ENCODE results near the gene ZFHX2. TPM values are rescaled to one million over a fixed set of nuclear protein-coding genes. Genes with fewer than 3 reads are reported as not detected.

The ZFHX2 gene
- total and polyA plus RNA-seq, 2 of the 13 experiments (the other 11 are each of a cell fraction or from before 2014, with no cell fraction given), result 0.17 to 0.44 TPM

DNA sequence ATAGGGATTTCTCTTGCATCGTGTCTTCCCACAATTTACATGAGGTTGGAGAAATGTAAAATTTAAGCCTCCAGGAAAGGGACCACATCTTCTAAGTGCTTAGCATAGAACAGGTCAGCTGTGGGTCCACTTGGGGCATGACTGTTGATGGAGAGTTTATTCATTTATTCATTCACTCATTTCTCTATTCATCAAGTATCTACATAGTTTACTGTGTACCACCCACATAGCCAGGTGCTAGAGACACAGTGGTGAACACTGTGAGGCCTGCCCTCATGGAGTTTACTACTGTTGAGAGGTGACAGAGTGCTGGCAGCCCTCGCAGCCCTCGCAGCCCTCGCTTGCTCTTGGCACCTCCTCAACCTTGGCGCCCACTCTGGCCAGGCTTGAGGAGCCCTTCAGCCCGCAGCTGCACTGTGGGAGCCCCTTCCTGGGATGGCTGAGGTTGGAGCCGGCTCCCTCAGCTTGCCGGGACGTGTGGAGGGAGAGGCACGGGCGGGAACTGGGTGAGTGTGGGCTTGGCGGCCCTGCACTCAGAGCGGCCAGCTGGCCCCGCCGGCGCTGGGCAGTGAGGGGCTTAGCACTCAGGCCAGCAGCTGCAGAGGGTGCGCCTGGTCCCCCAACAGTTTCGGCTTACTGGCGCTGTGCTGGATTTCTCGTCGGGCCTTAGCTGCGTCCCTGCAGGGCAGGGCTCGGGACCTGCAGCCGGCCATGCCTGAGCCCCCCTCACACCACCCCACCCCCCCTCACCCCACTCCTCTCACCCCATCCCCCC, 28.8 kb upstream of the ZFHX2 start (continued):
- TF ChIP-seq SP1 (IDR thresholded peaks at IDR 0.05) (no peak), SP1 (CRISPR knock-in tag; IDR thresholded peaks at IDR 0.05) (no peak), ZNF367 (CRISPR knock-in tag; IDR thresholded peaks at IDR 0.05; ENCODE audit: borderline replicate concordance) (no peak), RXRA (CRISPR knock-in tag; IDR thresholded peaks at IDR 0.05) (peak; percentile 44; the same call in 1 of the 2 replicates), ZNF776 (CRISPR knock-in tag; IDR thresholded peaks at IDR 0.05) (no peak), SMAD1 (CRISPR knock-in tag; IDR thresholded peaks at IDR 0.05; ENCODE audit: borderline replicate concordance, low read depth) (no peak), ZC3H4 (CRISPR knock-in tag; IDR thresholded peaks at IDR 0.05; ENCODE audit: borderline replicate concordance) (peak; percentile 59; the same call in 1 of the 2 replicates), BRD4 (CRISPR knock-in tag; IDR thresholded peaks at IDR 0.05) (0 out of 2 replicates have a peak, but pooled peaks have one; percentile 39), ZNF441 (CRISPR knock-in tag; IDR thresholded peaks at IDR 0.05; ENCODE audit: borderline replicate concordance) (no peak), ZBTB42 (CRISPR knock-in tag; IDR thresholded peaks at IDR 0.05) (no peak), IRF2 (CRISPR knock-in tag; IDR thresholded peaks at IDR 0.05) (no peak), SPEN (CRISPR knock-in tag; IDR thresholded peaks at IDR 0.05; ENCODE audit: low read depth) (0 out of 2 replicates have a peak, but pooled peaks have one; percentile 18), ZBTB1 (CRISPR knock-in tag; IDR thresholded peaks at IDR 0.05; ENCODE audit: borderline replicate concordance) (no peak), ZNF124 (CRISPR knock-in tag; IDR thresholded peaks at IDR 0.05) (no peak), HNRNPUL1 (IDR thresholded peaks at IDR 0.05; ENCODE audit: low read depth, low read length) (no peak), ZNF768 (CRISPR knock-in tag; IDR thresholded peaks at IDR 0.05) (peak; percentile 63; the same call in 1 of the 2 replicates)
- TF ChIP-seq, protein P1, sequence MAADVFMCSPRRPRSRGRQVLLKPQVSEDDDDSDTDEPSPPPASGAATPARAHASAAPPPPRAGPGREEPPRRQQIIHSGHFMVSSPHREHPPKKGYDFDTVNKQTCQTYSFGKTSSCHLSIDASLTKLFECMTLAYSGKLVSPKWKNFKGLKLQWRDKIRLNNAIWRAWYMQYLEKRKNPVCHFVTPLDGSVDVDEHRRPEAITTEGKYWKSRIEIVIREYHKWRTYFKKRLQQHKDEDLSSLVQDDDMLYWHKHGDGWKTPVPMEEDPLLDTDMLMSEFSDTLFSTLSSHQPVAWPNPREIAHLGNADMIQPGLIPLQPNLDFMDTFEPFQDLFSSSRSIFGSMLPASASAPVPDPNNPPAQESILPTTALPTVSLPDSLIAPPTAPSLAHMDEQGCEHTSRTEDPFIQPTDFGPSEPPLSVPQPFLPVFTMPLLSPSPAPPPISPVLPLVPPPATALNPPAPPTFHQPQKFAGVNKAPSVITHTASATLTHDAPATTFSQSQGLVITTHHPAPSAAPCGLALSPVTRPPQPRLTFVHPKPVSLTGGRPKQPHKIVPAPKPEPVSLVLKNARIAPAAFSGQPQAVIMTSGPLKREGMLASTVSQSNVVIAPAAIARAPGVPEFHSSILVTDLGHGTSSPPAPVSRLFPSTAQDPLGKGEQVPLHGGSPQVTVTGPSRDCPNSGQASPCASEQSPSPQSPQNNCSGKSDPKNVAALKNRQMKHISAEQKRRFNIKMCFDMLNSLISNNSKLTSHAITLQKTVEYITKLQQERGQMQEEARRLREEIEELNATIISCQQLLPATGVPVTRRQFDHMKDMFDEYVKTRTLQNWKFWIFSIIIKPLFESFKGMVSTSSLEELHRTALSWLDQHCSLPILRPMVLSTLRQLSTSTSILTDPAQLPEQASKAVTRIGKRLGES (CRISPR knock-in tag; IDR thresholded peaks at IDR 0.05; ENCODE audit: borderline replicate concordance), result no peak
- TF ChIP-seq, protein P2, sequence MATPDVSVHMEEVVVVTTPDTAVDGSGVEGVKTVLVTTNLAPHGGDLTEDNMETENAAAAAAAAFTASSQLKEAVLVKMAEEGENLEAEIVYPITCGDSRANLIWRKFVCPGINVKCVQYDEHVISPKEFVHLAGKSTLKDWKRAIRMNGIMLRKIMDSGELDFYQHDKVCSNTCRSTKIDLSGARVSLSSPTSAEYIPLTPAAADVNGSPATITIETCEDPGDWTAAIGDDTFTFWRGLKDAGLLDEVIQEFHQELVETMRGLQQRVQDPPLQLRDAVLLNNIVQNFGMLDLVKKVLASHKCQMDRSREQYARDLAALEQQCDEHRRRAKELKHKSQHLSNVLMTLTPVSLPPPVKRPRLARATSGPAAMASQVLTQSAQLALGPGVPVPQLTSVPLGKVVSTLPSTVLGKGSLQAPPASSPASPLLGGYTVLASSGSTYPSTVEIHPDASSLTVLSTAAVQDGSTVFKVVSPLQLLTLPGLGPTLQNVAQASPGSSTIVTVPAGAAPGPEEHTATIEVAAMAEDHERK (CRISPR knock-in tag; IDR thresholded peaks at IDR 0.05; ENCODE audit: low read depth), result no peak
- TF ChIP-seq, protein P3, sequence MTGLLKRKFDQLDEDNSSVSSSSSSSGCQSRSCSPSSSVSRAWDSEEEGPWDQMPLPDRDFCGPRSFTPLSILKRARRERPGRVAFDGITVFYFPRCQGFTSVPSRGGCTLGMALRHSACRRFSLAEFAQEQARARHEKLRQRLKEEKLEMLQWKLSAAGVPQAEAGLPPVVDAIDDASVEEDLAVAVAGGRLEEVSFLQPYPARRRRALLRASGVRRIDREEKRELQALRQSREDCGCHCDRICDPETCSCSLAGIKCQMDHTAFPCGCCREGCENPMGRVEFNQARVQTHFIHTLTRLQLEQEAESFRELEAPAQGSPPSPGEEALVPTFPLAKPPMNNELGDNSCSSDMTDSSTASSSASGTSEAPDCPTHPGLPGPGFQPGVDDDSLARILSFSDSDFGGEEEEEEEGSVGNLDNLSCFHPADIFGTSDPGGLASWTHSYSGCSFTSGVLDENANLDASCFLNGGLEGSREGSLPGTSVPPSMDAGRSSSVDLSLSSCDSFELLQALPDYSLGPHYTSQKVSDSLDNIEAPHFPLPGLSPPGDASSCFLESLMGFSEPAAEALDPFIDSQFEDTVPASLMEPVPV (CRISPR knock-in tag; IDR thresholded peaks at IDR 0.05), result peak; percentile 45; the same call in 1 of the 2 replicates
- TF ChIP-seq, protein P4, sequence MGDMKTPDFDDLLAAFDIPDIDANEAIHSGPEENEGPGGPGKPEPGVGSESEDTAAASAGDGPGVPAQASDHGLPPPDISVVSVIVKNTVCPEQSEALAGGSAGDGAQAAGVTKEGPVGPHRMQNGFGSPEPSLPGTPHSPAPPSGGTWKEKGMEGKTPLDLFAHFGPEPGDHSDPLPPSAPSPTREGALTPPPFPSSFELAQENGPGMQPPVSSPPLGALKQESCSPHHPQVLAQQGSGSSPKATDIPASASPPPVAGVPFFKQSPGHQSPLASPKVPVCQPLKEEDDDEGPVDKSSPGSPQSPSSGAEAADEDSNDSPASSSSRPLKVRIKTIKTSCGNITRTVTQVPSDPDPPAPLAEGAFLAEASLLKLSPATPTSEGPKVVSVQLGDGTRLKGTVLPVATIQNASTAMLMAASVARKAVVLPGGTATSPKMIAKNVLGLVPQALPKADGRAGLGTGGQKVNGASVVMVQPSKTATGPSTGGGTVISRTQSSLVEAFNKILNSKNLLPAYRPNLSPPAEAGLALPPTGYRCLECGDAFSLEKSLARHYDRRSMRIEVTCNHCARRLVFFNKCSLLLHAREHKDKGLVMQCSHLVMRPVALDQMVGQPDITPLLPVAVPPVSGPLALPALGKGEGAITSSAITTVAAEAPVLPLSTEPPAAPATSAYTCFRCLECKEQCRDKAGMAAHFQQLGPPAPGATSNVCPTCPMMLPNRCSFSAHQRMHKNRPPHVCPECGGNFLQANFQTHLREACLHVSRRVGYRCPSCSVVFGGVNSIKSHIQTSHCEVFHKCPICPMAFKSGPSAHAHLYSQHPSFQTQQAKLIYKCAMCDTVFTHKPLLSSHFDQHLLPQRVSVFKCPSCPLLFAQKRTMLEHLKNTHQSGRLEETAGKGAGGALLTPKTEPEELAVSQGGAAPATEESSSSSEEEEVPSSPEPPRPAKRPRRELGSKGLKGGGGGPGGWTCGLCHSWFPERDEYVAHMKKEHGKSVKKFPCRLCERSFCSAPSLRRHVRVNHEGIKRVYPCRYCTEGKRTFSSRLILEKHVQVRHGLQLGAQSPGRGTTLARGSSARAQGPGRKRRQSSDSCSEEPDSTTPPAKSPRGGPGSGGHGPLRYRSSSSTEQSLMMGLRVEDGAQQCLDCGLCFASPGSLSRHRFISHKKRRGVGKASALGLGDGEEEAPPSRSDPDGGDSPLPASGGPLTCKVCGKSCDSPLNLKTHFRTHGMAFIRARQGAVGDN (CRISPR knock-in tag; IDR thresholded peaks at IDR 0.05), result peak; percentile 57

Data from HepG2 (cell line).